Right lobe of liver (tissue), 4 donors: ENCODE data around the gene ATG10.

Experiments
- POLR2A ChIP-seq: fragments of 450-650 bp; IDR thresholded peaks from one replicate; pipeline ENCODE4 v1.6.1; 2017; ENCODE audit warnings: antibody characterized with exemption, mild to moderate bottlenecking
- TF ChIP-seq, protein P1 (sequence below), 4 donors: fragments of 200-600 bp in 3 of 4; fragments of 450-650 bp in 1 of 4; IDR thresholded peaks; one replicate each; pipeline versions ENCODE4 v1.5.1 to v1.8.0; 2016 to 2022; ENCODE audit warnings: antibody characterized with exemption in 4 of 4, mild to moderate bottlenecking in 2 of 4
- donor health status: DM: no; HTN: no; CAD: no.
- donor health status: DM: no; HTN: no; CAD: no.
- donor health status: DM: no; HTN: yes; CAD: no.

DNA sequence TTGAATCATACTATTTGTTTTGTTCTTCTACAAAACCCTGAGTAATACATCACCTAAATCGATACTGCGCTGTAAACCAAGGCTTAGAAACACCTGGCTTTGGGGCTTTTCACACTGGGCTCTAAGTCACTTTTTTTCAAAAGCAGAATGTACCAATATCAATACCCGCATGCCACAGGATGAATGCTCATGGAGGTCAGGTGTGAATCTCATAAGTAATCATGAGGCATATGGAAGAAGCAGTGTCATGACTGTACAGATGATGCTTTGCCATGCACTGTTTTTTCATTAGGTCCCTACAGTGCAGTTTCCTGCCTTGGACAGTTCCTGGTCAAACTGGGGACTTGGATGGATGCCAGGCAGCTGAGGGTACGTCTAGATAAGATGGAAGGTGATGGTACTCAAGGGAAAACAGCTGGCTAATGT lies 49.0 kb upstream of the ATG10 start:
- TF ChIP-seq, protein P1, sequence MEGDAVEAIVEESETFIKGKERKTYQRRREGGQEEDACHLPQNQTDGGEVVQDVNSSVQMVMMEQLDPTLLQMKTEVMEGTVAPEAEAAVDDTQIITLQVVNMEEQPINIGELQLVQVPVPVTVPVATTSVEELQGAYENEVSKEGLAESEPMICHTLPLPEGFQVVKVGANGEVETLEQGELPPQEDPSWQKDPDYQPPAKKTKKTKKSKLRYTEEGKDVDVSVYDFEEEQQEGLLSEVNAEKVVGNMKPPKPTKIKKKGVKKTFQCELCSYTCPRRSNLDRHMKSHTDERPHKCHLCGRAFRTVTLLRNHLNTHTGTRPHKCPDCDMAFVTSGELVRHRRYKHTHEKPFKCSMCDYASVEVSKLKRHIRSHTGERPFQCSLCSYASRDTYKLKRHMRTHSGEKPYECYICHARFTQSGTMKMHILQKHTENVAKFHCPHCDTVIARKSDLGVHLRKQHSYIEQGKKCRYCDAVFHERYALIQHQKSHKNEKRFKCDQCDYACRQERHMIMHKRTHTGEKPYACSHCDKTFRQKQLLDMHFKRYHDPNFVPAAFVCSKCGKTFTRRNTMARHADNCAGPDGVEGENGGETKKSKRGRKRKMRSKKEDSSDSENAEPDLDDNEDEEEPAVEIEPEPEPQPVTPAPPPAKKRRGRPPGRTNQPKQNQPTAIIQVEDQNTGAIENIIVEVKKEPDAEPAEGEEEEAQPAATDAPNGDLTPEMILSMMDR (IDR thresholded peaks at IDR 0.05), result no peak
- no peak for TF ChIP-seq POLR2A
